WTC11 (cell line): ENCODE results near the gene VAV2. TPM values are rescaled to one million over a fixed set of nuclear protein-coding genes. Genes with fewer than 3 reads are reported as not detected.

Source experiments
- ATAC-seq: fragments of 200-7000 bp; cut with Tn5 transposase; 2 replicates; pipeline ENCODE4 v1.10.0; 2021; ENCODE audit warnings: mild to moderate bottlenecking, moderate library complexity
- CTCF ChIA-PET: fragments of 300-600 bp; sonication (Branson Sonifier 250); formaldehyde crosslinking; loops from one replicate; lab custom pipeline; 2021; ENCODE audit warnings: antibody characterized with exemption; lab: Charles Lee
- POLR2A ChIA-PET: fragments of 350-600 bp; sonication (Branson Sonifier 250); formaldehyde crosslinking; loops from one replicate; lab custom pipeline; 2021; ENCODE audit warnings: antibody characterized with exemption; lab: Charles Lee
- DNase-seq: peaks from one replicate; pipeline ENCODE4 v3.0.0; 2021; ENCODE audit warnings: low spot score
- H3K27ac Mint-ChIP-seq: 2 replicates; pipeline ENCODE4 v1.8.0; 2021; ENCODE audit warnings: mixed read lengths
- H3K27me3 Mint-ChIP-seq: 2 replicates; pipeline ENCODE4 v1.8.0; 2021; ENCODE audit warnings: low read depth, mild to moderate bottlenecking, moderate library complexity, mixed read lengths
- H3K36me3 Mint-ChIP-seq: 2 replicates; pipeline ENCODE4 v1.8.0; 2021; ENCODE audit warnings: mixed read lengths
- H3K4me1 Mint-ChIP-seq: 2 replicates; pipeline ENCODE4 v1.8.0; 2022; ENCODE audit warnings: mixed read lengths
- H3K4me3 Mint-ChIP-seq: 2 replicates; pipeline ENCODE4 v1.8.0; 2021; ENCODE audit warnings: mild to moderate bottlenecking, moderate library complexity, mixed read lengths
- H3K9me3 Mint-ChIP-seq: 2 replicates; pipeline ENCODE4 v1.8.0; 2021; ENCODE audit warnings: mixed read lengths
- CBFB ChIP-seq: sonication (generic); formaldehyde crosslinking; IDR thresholded peaks from 2 replicates; pipeline ENCODE4 v1.8.1; 2022; ENCODE audit warnings: mild to moderate bottlenecking, low read depth, missing genetic modification reagents
- CREB1 ChIP-seq: sonication (generic); formaldehyde crosslinking; IDR thresholded peaks from 2 replicates; pipeline ENCODE4 v1.8.0; 2023; ENCODE audit warnings: mild to moderate bottlenecking, missing genetic modification reagents
- ESRRA ChIP-seq: sonication (generic); formaldehyde crosslinking; IDR thresholded peaks from 2 replicates; pipeline ENCODE4 v1.8.1; 2022; ENCODE audit warnings: mild to moderate bottlenecking, missing genetic modification reagents, borderline replicate concordance
- NR1H2 ChIP-seq: sonication (generic); formaldehyde crosslinking; IDR thresholded peaks from 2 replicates; pipeline ENCODE4 v1.9.0; 2021; ENCODE audit warnings: mild to moderate bottlenecking, moderate library complexity, missing genetic modification reagents
- PRRX2 ChIP-seq: fragments of 250-450 bp; sonication (Bioruptor Pico); IDR thresholded peaks from 2 replicates; pipeline ENCODE4 v1.8.0; 2021; ENCODE audit warnings: mild to moderate bottlenecking
- TEAD1 ChIP-seq: sonication (generic); formaldehyde crosslinking; IDR thresholded peaks from 2 replicates; pipeline ENCODE4 v1.8.0; 2022; ENCODE audit warnings: mild to moderate bottlenecking, missing genetic modification reagents
- ZBTB21 ChIP-seq: sonication (generic); formaldehyde crosslinking; IDR thresholded peaks from 2 replicates; pipeline ENCODE4 v1.8.1; 2023; ENCODE audit warnings: mild to moderate bottlenecking, missing genetic modification reagents, borderline replicate concordance
- ZNF121 ChIP-seq: sonication (generic); formaldehyde crosslinking; IDR thresholded peaks from 2 replicates; pipeline ENCODE4 v1.8.0; 2023; ENCODE audit warnings: missing genetic modification reagents
- ZNF232 ChIP-seq: sonication (generic); formaldehyde crosslinking; IDR thresholded peaks from 2 replicates; pipeline ENCODE4 v1.8.0; 2022; ENCODE audit warnings: mild to moderate bottlenecking, missing genetic modification reagents
- ZNF317 ChIP-seq: sonication (generic); formaldehyde crosslinking; IDR thresholded peaks from 2 replicates; pipeline ENCODE4 v1.8.1; 2023; ENCODE audit warnings: low read depth, mild to moderate bottlenecking, moderate library complexity, missing genetic modification reagents, borderline replicate concordance
- total RNA-seq: library from RNA; stranded (reverse); gene quantifications from 3 replicates; pipeline ENCODE4 v1.2.3, GENCODE V29; 2021
- TF ChIP-seq, protein P1 (sequence below): fragments of 250-450 bp; sonication (Bioruptor Pico); IDR thresholded peaks from 2 replicates; pipeline ENCODE4 v2.1.2; 2022; ENCODE audit warnings: mild to moderate bottlenecking, moderate library complexity
- TF ChIP-seq, protein P2 (sequence below): sonication (generic); formaldehyde crosslinking; IDR thresholded peaks from 2 replicates; pipeline ENCODE4 v1.8.1; 2023; ENCODE audit warnings: mild to moderate bottlenecking, moderate library complexity, missing genetic modification reagents
- TF ChIP-seq, protein P3 (sequence below): sonication (generic); formaldehyde crosslinking; IDR thresholded peaks from 2 replicates; pipeline ENCODE4 v1.8.0; 2022; ENCODE audit warnings: mild to moderate bottlenecking, missing genetic modification reagents
- TF ChIP-seq, protein P4 (sequence below): sonication (generic); formaldehyde crosslinking; IDR thresholded peaks from 2 replicates; pipeline ENCODE4 v1.8.0; 2023; ENCODE audit warnings: missing genetic modification reagents
- TF ChIP-seq, protein P5 (sequence below): fragments of 250-450 bp; sonication (Bioruptor Pico); IDR thresholded peaks from 2 replicates; pipeline ENCODE4 v1.9.0; 2021; ENCODE audit warnings: mild to moderate bottlenecking

The VAV2 gene
- total RNA-seq, 1 experiment from 2014 or later, result 39.7 TPM

DNA sequence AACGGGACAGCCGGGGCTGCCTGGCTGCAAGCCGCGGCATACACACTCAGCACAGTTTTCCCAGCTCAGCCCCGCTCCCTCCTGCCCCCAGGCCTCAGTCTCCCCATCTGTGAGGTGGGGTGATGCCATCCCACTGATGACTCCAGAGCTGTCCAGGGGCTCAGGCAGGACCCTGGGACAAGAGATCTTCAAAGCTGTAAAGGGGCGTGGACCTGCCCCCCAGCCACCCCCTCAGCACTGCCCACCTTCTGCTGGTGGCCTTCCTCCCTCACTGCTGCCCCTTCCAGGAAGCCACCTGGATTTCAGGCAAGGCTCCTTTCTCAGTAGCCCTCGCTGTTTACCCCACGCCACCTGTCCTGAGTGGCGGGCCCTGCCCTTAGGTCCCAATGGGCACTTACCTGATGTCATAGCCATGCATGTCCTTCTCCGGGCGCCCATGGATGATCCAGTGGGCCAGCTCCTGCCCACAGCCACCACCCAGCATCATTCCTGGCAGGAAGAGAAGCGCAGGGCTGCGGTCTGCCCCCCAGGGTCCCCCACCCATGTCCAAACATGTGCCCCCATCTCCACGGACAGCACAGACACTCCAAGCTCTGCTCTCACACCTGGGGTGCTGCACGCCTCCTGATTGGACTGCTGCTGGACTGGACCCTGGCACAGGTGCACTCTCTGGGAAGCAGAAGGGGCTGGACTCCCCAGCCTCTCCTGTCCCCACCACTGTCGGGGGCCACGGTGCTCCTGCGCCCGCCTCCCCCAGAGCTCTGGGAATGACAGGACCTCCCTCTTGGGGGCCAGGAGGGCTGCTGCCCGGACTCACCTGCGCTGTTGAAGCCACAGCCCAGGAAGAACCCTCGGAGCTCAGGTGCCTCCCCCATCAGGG is 279.7 kb downstream of the VAV2 start:
- POLR2A ChIA-PET, result interaction anchor here (1.0 kb wide), 1 partner anchor 39 kb away, joined by 3 read pairs; no protein-coding TSS in a partner anchor
- peaks cover 5% of the 10 kb centered on the region for H3K4me1 Mint-ChIP-seq
- H3K9me3 Mint-ChIP-seq, result no peaks in the 10 kb centered on the region
- DNase-seq (no peak), ATAC-seq (no peak)
- H3K27ac Mint-ChIP-seq, result no peak overlapping the region; the same call in 1 of the 2 replicates
- CTCF ChIA-PET, result interaction anchor here (4.1 kb wide), 1 partner anchor 15 kb away, joined by 15 read pairs; no protein-coding TSS in a partner anchor
- TF ChIP-seq ESRRA (CRISPR knock-in tag) (no peak), PRRX2 (CRISPR knock-in tag) (no peak), TEAD1 (no peak), ZNF121 (no peak), ZBTB21 (CRISPR knock-in tag) (no peak), CREB1 (CRISPR knock-in tag) (no peak), NR1H2 (CRISPR knock-in tag) (no peak), ZNF317 (CRISPR knock-in tag) (no peak), CBFB (CRISPR knock-in tag) (no peak), ZNF232 (CRISPR knock-in tag) (no peak)
- TF ChIP-seq, protein P1, sequence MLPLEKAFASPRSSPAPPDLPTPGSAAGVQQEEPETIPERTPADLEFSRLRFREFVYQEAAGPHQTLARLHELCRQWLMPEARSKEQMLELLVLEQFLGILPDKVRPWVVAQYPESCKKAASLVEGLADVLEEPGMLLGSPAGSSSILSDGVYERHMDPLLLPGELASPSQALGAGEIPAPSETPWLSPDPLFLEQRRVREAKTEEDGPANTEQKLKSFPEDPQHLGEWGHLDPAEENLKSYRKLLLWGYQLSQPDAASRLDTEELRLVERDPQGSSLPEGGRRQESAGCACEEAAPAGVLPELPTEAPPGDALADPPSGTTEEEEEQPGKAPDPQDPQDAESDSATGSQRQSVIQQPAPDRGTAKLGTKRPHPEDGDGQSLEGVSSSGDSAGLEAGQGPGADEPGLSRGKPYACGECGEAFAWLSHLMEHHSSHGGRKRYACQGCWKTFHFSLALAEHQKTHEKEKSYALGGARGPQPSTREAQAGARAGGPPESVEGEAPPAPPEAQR (CRISPR knock-in tag), result no peak
- TF ChIP-seq, protein P2, sequence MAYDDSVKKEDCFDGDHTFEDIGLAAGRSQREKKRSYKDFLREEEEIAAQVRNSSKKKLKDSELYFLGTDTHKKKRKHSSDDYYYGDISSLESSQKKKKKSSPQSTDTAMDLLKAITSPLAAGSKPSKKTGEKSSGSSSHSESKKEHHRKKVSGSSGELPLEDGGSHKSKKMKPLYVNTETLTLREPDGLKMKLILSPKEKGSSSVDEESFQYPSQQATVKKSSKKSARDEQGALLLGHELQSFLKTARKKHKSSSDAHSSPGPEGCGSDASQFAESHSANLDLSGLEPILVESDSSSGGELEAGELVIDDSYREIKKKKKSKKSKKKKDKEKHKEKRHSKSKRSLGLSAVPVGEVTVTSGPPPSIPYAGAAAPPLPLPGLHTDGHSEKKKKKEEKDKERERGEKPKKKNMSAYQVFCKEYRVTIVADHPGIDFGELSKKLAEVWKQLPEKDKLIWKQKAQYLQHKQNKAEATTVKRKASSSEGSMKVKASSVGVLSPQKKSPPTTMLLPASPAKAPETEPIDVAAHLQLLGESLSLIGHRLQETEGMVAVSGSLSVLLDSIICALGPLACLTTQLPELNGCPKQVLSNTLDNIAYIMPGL, result no peak
- TF ChIP-seq, protein P3, sequence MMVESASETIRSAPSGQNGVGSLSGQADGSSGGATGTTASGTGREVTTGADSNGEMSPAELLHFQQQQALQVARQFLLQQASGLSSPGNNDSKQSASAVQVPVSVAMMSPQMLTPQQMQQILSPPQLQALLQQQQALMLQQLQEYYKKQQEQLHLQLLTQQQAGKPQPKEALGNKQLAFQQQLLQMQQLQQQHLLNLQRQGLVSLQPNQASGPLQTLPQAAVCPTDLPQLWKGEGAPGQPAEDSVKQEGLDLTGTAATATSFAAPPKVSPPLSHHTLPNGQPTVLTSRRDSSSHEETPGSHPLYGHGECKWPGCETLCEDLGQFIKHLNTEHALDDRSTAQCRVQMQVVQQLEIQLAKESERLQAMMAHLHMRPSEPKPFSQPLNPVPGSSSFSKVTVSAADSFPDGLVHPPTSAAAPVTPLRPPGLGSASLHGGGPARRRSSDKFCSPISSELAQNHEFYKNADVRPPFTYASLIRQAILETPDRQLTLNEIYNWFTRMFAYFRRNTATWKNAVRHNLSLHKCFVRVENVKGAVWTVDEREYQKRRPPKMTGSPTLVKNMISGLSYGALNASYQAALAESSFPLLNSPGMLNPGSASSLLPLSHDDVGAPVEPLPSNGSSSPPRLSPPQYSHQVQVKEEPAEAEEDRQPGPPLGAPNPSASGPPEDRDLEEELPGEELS (CRISPR knock-in tag), result no peak
- TF ChIP-seq, protein P4, sequence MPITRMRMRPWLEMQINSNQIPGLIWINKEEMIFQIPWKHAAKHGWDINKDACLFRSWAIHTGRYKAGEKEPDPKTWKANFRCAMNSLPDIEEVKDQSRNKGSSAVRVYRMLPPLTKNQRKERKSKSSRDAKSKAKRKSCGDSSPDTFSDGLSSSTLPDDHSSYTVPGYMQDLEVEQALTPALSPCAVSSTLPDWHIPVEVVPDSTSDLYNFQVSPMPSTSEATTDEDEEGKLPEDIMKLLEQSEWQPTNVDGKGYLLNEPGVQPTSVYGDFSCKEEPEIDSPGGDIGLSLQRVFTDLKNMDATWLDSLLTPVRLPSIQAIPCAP (CRISPR knock-in tag), result no peak
- TF ChIP-seq, protein P5, sequence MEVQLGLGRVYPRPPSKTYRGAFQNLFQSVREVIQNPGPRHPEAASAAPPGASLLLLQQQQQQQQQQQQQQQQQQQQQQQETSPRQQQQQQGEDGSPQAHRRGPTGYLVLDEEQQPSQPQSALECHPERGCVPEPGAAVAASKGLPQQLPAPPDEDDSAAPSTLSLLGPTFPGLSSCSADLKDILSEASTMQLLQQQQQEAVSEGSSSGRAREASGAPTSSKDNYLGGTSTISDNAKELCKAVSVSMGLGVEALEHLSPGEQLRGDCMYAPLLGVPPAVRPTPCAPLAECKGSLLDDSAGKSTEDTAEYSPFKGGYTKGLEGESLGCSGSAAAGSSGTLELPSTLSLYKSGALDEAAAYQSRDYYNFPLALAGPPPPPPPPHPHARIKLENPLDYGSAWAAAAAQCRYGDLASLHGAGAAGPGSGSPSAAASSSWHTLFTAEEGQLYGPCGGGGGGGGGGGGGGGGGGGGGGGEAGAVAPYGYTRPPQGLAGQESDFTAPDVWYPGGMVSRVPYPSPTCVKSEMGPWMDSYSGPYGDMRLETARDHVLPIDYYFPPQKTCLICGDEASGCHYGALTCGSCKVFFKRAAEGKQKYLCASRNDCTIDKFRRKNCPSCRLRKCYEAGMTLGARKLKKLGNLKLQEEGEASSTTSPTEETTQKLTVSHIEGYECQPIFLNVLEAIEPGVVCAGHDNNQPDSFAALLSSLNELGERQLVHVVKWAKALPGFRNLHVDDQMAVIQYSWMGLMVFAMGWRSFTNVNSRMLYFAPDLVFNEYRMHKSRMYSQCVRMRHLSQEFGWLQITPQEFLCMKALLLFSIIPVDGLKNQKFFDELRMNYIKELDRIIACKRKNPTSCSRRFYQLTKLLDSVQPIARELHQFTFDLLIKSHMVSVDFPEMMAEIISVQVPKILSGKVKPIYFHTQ (CRISPR knock-in tag), result no peak
- no peaks in the 10 kb centered on the region for H3K27me3 Mint-ChIP-seq
- no peak overlapping the region for H3K4me3 Mint-ChIP-seq
- H3K36me3 Mint-ChIP-seq, result no peaks in the 10 kb centered on the region

Other genes with a start within 250 kb of the VAV2 start
- 16.2 to 16.9 TPM (median 16.6 TPM) in 3 replicates for gene BRD3OS, start 33.2 kb upstream of the VAV2 start, total RNA-seq
- 100 to 108 TPM (median 105 TPM) in 3 replicates for gene BRD3, start 75.7 kb upstream of the VAV2 start, total RNA-seq
- gene WDR5, start 143.8 kb upstream of the VAV2 start, total RNA-seq, result 54.2 to 62.5 TPM (median 56.5 TPM) in 3 replicates
- gene RNU6ATAC, start 172.2 kb upstream of the VAV2 start, total RNA-seq, result 87.0 to 124 TPM (median 117 TPM) in 3 replicates